ACHN (cell line): ENCODE data around the gene SLC36A3.
"Not testable (repeated sequence)": the region's sequence is repeated elsewhere in the genome, so short reads cannot be mapped to it uniquely, and the experiment has no call there.

Source experiments
- DNase-seq: peaks from one replicate; pipeline ENCODE4 v3.0.0-alpha.2; 2015
- in situ Hi-C: cut with HindIII; loops from 2 replicates; pipeline ENCODE4 v1.10.0; 2017; ENCODE audit warnings: low sequenced_read_pairs, low pct_ligation_motif_present, low pct_unique_long_range_greater_than_20kb

Gene SLC36A3

DNA sequence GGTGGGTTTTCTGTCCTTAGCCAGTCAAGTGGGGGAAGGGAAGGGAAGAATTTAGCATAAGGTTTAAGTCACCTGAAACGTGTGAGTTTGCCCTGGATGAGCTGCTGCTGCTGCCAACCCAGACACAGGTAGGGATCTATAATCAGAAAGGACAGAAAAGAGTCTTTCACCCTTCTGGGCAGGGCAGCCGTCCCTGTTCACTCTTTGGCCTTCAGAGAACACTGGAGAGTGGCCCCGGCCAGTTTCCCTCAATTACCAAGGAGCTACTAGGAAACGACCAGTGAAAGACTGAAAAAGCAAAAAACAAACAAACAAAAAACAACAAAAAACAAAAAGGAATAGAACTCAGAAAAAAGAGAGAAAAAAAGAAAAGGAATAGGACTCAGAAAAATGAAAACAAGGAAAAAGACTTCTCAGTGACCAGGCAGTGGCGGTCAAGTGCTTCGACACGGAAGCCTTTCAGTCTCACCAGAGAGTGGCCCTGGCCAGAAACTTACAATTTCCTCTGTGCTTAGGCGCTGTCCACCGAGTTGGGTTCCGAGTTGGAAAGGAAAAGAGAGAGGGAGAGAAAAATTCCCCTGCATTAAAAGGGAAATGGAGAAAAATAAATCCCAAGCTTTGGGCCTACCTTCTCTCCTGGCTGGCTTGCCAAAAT is 53.1 kb downstream of the SLC36A3 start:
- in situ Hi-C loops: no loop called here
- no peak for DNase-seq

DNA sequence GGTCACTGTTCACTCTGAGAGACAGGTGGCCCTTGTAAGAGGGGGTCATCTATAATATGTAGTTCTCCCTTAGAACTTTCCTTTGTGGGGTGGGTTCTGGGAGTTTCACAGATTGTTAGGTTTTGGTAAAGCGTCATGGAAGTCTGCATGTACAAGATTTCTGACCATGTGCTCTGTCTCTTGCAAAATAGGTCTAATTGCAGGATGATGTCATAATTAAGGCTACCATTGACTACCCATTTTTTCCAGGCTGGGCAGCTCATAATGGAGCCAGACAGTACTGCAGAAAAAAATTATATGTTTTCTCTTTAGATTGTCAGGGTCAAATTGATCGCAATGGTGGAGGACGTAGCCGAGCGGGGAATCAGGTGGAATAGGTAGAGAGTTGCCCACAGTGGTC is 54.3 kb downstream of the SLC36A3 start:
- no peak for DNase-seq
- in situ Hi-C loops: no loop called here

DNA sequence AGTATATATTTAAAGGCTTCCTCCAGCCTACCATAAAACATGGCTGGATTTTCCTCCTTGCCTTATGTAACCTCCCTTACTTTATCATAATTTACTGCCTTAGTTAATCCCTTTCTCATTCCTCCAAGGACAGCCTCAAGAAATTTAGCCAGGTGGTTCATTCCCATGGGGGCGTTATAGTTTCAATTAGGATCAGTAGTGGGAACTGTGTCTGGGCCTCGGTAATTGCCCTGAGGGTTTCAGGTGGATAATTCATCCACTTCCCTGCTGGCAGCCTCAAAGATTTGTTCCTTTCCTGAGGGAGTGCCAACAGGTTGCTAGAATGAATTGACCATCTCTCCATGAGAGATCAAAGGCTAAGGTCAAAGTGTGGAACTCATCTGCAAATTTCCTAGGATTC is 54.9 kb downstream of the SLC36A3 start:
- in situ Hi-C loops: no loop called here
- DNase-seq: no peak

DNA sequence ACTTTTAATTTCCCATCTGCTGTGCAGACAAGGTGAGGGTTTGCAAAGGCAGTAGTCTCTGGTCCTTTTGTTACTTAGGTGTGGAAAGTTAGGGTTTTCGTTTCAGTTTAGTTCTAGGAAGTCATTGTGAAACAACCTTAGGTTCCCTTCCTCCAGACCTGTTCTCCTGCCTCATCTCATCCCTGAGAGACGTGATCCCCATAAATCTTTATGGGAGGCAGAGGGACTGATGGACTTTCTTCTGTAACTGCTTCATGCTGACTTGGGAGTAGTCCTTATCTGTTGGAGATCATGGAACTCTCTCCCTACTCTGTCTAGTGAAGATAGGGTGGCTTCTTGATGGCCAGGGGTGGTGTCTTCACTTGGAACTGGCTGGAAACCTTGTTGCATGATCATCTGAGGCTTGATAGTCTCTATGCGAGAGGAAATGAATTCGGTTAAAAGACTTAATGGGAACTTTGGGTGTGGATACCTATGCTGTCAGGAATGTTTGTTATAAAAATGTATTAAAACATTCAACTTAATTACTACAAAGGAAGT is 57.8 kb downstream of the SLC36A3 start:
- DNase-seq: no peak

DNA sequence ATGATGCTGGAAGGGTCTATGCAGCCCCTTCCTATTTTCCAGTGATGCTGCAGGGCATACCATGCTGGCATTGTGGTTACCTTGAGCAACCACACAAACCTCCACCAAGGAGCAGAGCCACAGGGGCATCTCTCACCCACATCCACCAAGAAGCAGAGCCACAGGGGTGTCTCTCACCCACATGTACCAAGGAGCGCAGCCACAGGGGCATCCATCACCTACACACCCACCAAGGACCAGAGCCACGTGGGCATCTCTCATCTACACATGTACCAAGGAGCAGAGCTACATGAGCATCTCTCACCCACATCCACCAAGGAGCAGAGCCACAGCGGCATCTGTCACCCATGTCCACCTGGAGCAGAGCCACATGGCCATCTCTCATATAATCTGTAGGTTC is 59.4 kb downstream of the SLC36A3 start:
- in situ Hi-C loops: no loop called here
- no peak for DNase-seq

More for the DNA sequence above, 57.8 kb downstream of the SLC36A3 start:
- in situ Hi-C loops: no loop called here

DNA sequence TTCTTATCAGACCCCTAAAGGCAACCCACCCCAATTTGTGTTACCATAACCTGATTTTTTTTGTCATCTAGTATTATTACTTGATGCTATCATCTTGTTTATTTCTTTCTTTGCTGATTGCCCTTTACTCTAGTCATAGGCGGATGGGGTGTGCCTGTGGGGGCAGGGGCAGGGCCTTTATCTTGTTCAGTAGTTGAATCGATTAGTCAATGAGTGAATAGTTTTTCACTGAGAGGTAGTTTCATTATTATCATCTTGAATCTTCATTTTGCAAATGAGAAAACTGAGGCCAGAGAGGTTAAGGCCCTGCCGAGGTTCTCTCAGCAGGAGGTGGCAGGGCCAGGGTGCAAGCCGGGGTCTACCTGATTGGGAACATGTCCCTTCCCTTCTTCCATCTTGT is 60.0 kb downstream of the SLC36A3 start:
- DNase-seq: no peak

DNA sequence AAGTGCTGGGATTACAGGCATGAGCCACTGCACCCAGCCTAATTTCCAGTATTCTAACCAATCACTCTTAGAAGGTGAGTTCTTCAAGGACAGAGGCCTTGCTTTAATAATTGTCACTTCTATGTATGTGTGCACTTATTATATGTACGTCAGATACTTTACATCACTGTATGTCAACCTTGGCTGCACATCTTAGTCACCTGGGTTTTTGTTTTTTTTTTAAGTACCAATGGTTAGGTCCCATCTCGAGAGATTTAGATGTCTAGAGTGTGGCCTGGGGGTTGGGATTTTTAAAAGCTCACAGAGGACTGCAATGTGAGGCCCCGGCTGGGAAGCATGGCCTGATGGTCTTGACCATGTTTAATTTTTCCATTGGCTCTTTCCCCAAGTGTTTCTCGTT is 60.4 kb downstream of the SLC36A3 start:
- in situ Hi-C loops: no loop called here
- no peak for DNase-seq

More for the DNA sequence above, 60.0 kb downstream of the SLC36A3 start:
- in situ Hi-C loops: no loop called here

DNA sequence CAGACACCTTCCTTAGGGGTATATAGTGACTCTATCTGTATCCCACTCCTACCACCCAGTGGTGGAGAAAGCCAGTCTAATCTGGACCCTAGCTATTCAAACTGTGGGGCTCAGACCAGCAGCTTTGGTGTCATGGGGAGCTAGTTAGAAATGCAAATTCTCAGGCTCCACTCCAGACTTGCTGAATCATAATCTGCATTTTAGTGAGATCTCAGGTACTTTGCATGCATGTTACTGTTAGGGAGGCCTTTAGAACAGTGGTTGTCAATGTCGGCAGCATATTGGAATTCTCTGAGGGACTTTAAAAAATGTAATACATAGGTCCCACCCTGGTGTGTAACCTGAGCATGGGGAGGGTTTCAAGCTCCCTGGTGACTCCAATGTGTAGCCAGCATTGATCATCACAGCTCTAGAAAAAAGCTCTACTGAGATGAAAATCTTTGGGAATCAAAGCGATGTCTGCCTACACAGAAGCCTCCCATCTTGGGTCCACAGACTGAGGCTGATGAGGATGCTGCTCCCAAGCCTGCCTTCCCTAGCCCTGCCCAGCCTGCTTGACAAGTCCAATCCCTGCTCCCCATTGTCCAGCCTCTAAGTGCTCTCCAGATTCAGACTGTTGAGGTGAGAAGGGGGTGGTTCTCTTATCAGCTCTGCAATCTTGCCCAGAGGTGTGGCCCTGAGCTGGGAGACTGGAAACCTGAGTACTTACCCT is 62.5 kb downstream of the SLC36A3 start:
- in situ Hi-C loops: no loop called here
- DNase-seq: no peak

DNA sequence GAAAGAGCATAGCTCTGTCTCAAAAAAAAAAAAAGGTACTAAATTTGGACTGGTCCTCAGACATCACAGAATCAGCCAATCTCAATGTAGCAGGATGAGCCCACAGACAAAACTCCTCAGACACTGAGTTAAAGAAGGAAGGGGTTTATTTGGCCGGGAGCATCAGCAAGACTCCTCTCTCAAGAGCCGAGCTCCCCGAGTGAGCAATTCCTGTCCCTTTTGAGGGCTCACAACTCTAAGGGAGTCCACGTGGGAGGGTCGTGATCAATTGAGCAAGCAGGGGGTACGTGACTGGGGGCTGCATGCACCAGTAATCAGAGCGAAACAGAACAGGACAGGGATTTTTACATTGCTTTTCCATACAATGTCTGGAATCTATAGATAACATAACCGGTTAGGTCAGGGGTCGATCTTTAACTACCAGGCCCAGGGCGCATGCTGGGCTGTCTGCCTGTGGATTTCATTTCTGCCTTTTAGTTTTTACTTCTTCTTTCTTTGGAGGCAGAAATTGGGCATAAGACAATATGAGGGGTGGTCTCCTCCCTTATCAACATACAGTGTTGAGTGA is 63.2 kb downstream of the SLC36A3 start:
- DNase-seq, in situ Hi-C loops: not testable (repeated sequence)

DNA sequence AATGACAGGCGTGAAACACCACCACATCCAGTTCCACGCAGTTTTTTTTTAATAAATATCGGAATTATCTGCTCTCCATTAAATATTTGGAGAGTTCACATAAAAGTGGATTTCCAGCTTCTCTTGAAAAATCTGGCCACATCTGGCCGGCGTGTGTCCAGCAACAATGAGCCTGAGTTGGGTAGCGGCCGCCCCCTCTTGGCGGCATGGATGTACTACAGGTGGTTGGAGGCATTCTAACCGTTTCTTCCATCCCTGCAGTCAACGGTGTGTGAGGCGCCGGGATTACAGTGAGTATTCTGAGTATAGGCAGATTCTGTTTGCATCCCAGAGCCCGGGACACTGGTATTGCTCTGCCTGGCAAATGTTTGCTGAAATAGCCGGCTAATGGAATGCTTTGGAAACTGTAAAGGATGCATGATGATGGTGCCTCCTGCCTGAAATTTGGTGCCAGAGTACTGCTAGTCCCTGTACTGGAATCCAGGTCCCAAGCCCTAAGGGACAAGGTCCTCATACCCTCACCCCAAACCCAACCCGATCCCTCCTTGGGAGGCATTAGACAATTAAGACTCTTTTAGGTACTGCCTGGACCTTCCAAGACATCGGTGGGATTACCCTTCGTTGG is 64.2 kb downstream of the SLC36A3 start:
- DNase-seq: peak; percentile 41
- in situ Hi-C loops: no loop called here

DNA sequence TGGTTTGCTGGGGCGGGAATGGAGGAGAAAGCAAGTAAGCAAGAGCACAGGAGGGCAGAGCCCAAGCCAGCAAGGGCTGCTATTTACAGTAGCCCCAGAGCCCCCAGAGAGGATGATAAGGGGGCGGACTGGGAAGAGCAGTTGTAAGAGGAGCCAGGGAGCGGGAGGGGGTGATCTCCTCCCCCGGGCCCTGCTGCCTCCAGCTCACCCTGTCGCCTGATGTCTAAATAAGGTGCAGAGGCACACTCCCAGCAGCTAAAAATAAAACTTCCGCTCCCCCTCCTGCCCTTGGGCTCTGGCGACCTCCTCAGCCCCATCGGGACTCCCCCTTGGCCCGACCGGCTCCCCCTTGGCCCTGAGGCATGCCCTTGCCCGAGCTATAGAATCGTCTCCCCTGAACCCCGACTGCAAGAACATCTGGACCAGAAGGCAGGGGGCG is 65.2 kb downstream of the SLC36A3 start:
- in situ Hi-C loops: no loop called here
- no peak for DNase-seq

DNA sequence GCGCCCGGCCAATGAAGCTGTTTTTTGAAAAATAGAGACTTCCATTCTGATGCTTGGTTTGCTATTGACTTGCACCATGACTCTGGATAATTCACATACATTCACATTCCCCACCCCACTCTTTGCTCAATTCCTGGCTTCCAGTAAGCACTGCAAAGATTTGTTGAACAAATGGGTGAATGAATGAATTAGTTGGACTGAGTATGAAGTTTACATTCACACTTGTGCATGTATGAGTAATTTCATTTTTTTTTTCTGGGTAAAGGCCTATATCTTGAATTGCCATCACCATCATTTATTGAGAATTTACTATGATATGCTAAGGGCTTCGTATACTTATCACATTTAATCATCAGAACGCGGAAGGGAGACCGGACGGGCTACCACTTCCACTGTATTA is 65.9 kb downstream of the SLC36A3 start:
- in situ Hi-C loops: no loop called here
- no peak for DNase-seq

DNA sequence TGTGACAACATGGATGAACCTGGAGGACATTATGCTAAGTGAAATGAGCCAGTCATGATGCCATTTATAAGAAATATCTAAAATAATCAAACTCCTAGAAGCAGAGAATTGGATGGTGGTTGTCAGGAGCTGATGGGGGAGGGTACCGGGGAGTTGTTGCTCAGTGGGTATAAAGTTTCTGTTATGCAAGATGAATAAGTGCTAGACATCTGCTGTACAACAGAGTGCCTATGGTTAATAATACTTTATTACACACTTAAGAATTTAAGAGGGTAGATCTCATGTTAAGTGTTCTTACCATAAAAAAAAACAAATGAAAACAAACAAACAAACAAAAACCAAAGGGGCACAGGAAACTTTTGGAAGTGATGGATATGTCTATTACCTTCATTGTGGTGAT is 66.7 kb downstream of the SLC36A3 start:
- in situ Hi-C loops: no loop called here
- DNase-seq: no peak

DNA sequence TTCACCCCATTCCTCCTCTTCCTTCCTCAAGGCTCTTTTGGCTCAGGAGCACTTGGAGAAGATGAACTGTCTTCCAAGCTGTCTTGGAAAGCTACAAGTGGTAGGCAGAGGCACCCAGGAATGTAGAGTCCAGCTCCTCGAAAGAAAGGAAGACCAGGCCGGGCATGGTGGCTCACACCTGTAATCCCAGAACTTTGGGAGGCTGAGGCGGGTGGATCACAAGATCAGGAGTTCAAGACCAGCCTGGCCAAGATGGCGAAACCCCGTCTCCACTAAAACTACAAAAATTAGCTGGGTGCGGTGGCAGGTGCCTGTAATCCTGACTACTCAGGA is 68.4 kb downstream of the SLC36A3 start:
- DNase-seq, in situ Hi-C loops: not testable (repeated sequence)

DNA sequence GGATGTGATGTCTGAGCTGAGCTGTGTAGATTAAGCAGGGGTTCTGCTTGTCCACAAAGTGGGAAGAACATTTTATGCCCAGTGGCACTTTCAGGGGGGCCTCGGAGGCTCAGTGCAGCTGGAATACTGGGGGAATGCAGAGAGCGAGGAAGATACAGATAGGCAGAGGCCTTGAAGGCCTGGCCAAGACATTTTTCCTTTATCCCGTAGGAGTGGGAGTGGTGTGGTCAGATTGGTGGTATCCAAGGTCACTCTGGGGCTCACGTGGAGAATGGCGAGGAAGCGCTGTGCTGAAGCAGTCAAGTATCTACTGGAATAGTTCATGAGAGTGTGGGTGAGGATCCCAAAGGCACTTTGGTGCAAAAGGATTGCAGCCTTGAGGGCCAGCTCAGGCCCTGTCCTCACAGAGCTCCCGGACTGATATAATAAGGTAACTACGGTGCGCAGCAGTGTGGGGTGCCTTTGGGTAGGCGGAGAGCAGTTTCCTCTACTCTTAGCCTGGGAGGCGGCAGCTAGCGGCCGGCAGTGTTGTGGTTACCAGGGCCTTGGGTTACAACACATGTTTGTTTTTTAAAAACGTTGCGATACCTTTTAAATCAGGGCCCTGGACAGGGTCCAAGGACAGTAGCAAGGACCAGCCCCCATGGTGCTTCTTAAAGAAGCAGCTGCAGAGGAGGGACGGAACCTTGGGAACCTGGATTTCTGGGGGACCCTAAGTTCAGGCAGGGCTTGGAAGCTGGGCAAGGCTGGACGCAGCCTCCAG is 68.9 kb downstream of the SLC36A3 start:
- DNase-seq: no peak

DNA sequence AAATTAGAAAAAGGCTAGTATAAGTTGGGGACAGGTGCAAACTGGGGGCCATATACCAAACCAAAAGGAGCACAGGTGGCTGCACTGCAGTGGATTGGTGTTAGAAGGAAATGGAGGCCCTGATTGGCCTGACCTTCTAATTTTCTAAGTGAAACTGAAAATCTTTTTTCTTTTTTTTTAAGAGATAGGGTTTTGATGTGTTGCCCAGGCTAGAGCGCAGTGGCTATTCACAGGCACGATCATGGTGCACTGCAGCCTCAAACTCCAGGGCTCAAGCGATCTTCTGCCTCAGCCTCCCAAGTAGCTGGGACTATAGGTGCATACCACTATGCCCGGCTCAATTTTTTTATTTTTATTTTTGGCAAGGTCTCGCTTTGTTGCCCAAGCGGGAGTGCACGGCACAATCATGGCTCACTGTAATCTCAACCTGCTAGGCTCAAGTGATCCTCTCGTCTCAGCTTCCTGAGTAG is 69.9 kb downstream of the SLC36A3 start:
- no peak for DNase-seq
- in situ Hi-C loops: no loop called here

More for the DNA sequence above, 68.9 kb downstream of the SLC36A3 start:
- in situ Hi-C loops: no loop called here

DNA sequence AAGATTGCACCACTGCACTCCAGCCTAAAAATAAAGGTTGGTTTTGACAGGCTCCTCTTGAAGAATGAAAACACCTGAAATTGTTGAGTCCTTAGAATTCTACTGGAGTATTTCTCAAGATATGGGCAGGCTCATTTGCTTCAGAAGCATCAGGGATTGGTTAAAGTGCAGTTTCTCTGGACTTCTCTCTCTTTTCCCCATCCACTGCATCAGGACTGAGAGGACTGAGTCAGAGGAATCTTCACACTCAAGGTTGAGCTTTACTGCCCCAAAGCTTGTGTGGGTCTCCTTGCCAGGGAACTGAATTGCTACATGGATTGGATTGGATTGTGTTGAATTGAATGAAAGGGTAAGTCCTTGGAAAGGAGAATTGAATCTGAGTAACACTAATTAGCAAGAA is 72.2 kb downstream of the SLC36A3 start:
- DNase-seq: no peak

DNA sequence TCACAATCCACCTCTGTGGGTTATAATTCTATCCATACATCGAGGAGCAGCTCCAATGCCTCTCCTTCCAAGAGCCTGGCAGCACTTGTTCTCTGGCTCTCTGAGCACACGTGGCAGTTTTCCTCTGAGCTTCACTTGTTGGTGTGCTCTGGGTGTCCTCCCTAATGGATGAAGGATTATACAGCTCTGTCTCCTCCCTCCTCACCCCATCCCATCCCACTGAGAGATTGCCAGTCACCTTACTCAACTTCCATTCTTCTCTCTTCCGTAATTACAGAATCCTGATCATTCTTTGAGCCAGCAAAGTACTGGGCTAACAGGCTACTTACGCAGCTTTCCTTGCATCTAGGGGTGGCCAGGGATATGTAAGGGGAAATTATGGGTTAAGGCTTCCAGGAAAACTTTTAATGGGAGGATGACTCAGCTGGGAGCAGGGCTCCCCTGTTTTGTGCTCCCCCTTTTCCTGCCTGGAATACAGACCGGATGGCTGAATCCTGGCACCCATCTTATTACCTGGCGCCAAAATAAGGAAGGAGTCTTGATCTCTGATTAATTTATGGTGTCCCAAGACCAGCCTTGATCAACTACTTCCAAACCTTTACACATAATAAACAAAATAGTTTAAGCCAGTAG is 73.4 kb downstream of the SLC36A3 start:
- DNase-seq: no peak
- in situ Hi-C loops: no loop called here

More for the DNA sequence above, 72.2 kb downstream of the SLC36A3 start:
- in situ Hi-C loops: no loop called here
